Astrocyte (in vitro differentiated cells and primary cell): ENCODE results near the gene ARID2. TPM values are rescaled to one million over a fixed set of nuclear protein-coding genes. Genes with fewer than 3 reads are reported as not detected.
A peak's percentile ranks its signal among the peaks of the same experiment; 100 is the strongest.

Source experiments
- DNase-seq: peaks from one replicate; pipeline ENCODE4 v3.0.0-alpha.2; 2010; ENCODE audit warnings: low read depth
- FAIRE-seq: peaks from 2 replicates; lab custom pipeline; 2011; peaks lifted over from hg19 to GRCh38; lab: Jason Lieb, UNC
- H2AFZ ChIP-seq: 2 replicates; pipeline ENCODE4 v1.6.0; 2012; ENCODE audit warnings: low read depth, low read length, inconsistent platforms
- H3K27ac ChIP-seq: 2 replicates; pipeline ENCODE4 v1.5.1; 2011; ENCODE audit warnings: low read depth, low read length, inconsistent platforms
- H3K27me3 ChIP-seq: 2 replicates; pipeline ENCODE4 v1.6.0; 2011; ENCODE audit warnings: low read length, inconsistent platforms; ENCODE audit not compliant: insufficient read depth
- H3K36me3 ChIP-seq: 2 replicates; pipeline ENCODE4 v1.5.1; 2011; ENCODE audit warnings: low read length, inconsistent platforms; ENCODE audit not compliant: insufficient read depth
- H3K4me1 ChIP-seq: 2 replicates; pipeline ENCODE4 v1.5.1; 2011; ENCODE audit warnings: low read length, inconsistent platforms; ENCODE audit not compliant: insufficient read depth
- H3K4me2 ChIP-seq: 2 replicates; pipeline ENCODE4 v1.6.0; 2012; ENCODE audit warnings: low read length, inconsistent platforms
- H3K4me3 ChIP-seq: 2 replicates; pipeline ENCODE4 v1.5.1; 2011; ENCODE audit warnings: low read depth, mild to moderate bottlenecking, low read length, inconsistent platforms; ENCODE audit not compliant: insufficient read depth
- H3K79me2 ChIP-seq: 2 replicates; pipeline ENCODE4 v1.6.0; 2012; ENCODE audit warnings: mild to moderate bottlenecking, low read length, inconsistent platforms; ENCODE audit not compliant: insufficient read depth
- H3K9ac ChIP-seq: 2 replicates; pipeline ENCODE4 v1.6.0; 2012; ENCODE audit warnings: mild to moderate bottlenecking, low read length, inconsistent platforms
- H3K9me3 ChIP-seq: 2 replicates; pipeline ENCODE4 v1.5.1; 2012; ENCODE audit warnings: low read depth, mild to moderate bottlenecking, low read length, inconsistent platforms; ENCODE audit not compliant: insufficient read depth
- H4K20me1 ChIP-seq: 2 replicates; pipeline ENCODE4 v1.6.0; 2012; ENCODE audit warnings: low read length, inconsistent platforms; ENCODE audit not compliant: insufficient read depth
- H3K27ac Mint-ChIP-seq: one replicate; pipeline ENCODE4 v1.8.0; 2021; ENCODE audit warnings: mild to moderate bottlenecking, mixed read lengths; ENCODE audit not compliant: unreplicated experiment
- H3K27me3 Mint-ChIP-seq: one replicate; pipeline ENCODE4 v1.8.0; 2021; ENCODE audit warnings: low read depth, mixed read lengths; ENCODE audit not compliant: unreplicated experiment
- H3K36me3 Mint-ChIP-seq: one replicate; pipeline ENCODE4 v1.8.0; 2021; ENCODE audit warnings: low read depth, mixed read lengths; ENCODE audit not compliant: unreplicated experiment
- H3K4me1 Mint-ChIP-seq: one replicate; pipeline ENCODE4 v1.8.0; 2021; ENCODE audit warnings: low read depth, mixed read lengths; ENCODE audit not compliant: unreplicated experiment
- H3K4me3 Mint-ChIP-seq: one replicate; pipeline ENCODE4 v1.8.0; 2021; ENCODE audit warnings: mild to moderate bottlenecking, moderate library complexity, mixed read lengths; ENCODE audit not compliant: unreplicated experiment
- H3K9me3 Mint-ChIP-seq: one replicate; pipeline ENCODE4 v1.8.0; 2021; ENCODE audit warnings: mild to moderate bottlenecking, mixed read lengths; ENCODE audit not compliant: unreplicated experiment
- CTCF ChIP-seq: IDR thresholded peaks from 2 replicates; pipeline ENCODE4 v1.5.1; 2011; ENCODE audit warnings: low read depth, mild to moderate bottlenecking, inconsistent platforms, low read length, moderate library complexity; ENCODE audit not compliant: insufficient read depth
- EZH2 ChIP-seq: IDR thresholded peaks from 2 replicates; pipeline ENCODE4 v1.6.1; 2012; ENCODE audit warnings: mild to moderate bottlenecking, low read length, inconsistent platforms; ENCODE audit not compliant: insufficient read depth
- total RNA-seq: library from RNA; stranded (reverse); gene quantifications from 2 replicates; pipeline ENCODE4 v1.2.1, GENCODE V29; 2021

Gene ARID2
- total RNA-seq, 1 donor from 2014 or later, result 23.8 TPM

DNA sequence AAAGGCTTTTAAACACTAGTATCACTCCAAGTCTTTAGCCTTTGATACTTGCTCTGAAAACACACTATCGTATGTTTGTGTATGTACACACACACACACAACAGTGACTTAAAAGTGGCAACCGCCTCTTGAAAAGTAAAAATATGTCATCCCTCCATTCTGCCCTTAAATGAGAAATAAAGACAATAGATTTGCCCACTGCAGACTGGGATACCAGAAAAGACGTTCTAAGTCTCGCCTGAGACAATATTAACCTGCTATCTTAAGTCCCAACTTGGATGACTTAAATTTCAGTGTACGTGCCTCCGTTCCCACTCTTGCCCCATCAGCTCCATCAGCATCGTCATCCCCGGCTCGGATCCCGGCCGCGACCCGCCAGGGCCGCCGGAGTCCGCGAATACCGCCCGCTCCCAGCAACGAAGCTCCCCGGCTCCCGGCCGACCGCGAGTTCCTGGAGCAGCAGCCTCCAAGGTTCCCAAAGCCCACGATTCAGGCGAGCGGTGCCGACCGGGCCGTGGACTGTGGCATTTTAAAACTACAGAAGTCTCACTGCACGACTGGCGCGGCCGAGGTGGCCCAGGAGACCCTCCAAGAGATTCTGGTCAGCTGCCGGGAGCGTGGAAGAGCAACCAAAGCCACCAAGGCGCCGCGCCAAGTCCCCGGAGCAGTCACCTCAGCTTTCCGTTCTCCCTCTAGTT lies 2.8 kb upstream of the ARID2 start:
- Histone ChIP-seq H4K20me1 (peaks cover 10% of the 10 kb centered on the region), H3K79me2 (peaks cover 61% of the 10 kb centered on the region), H3K4me1 (peaks cover 4% of the 10 kb centered on the region), H3K9ac (peak overlapping the region; percentile 98), H3K4me2 (peak overlapping the region; percentile 83), H3K9me3 (no peaks in the 10 kb centered on the region), H2AFZ (peak overlapping the region; percentile 87), H3K27me3 (no peaks in the 10 kb centered on the region), H3K4me3 (peak overlapping the region; percentile 94), H3K27ac (peak overlapping the region; percentile 94), H3K36me3 (no peaks in the 10 kb centered on the region)
- TF ChIP-seq CTCF (no peak), EZH2 (no peak)
- Mint-ChIP-seq H3K4me1 (peaks cover 7% of the 10 kb centered on the region), H3K36me3 (no peaks in the 10 kb centered on the region), H3K9me3 (no peaks in the 10 kb centered on the region), H3K27me3 (no peaks in the 10 kb centered on the region), H3K4me3 (peak overlapping the region; percentile 93), H3K27ac (peak overlapping the region; percentile 97)
- DNase-seq (peak; percentile 17), FAIRE-seq (no peak)

GRCh38 chr12:45727301-45727979 lies 2.1 kb upstream of the ARID2 start:
- peak; percentile 45 for FAIRE-seq
- H3K36me3 ChIP-seq, result no peaks in the 10 kb centered on the region
- TF ChIP-seq CTCF, result no peak
- no peak for TF ChIP-seq EZH2
- Mint-ChIP-seq H3K4me1 (peaks cover 11% of the 10 kb centered on the region), H3K27me3 (no peaks in the 10 kb centered on the region), H3K9me3 (no peaks in the 10 kb centered on the region), H3K4me3 (peak overlapping the region; percentile 93), H3K27ac (peak overlapping the region; percentile 97), H3K36me3 (no peaks in the 10 kb centered on the region)
- DNase-seq, result peak; percentile 97
- H3K9ac ChIP-seq, result peak overlapping the region; percentile 98
- H2AFZ ChIP-seq, result peak overlapping the region; percentile 87
- H3K4me1 ChIP-seq, result peaks cover 7% of the 10 kb centered on the region
- peak overlapping the region; percentile 83 for H3K4me2 ChIP-seq
- H4K20me1 ChIP-seq, result peaks cover 8% of the 10 kb centered on the region
- peaks cover 61% of the 10 kb centered on the region for H3K79me2 ChIP-seq
- H3K27ac ChIP-seq, result peak overlapping the region; percentile 94
- H3K4me3 ChIP-seq, result peak overlapping the region; percentile 94
- no peaks in the 10 kb centered on the region for H3K9me3 ChIP-seq
- H3K27me3 ChIP-seq, result no peaks in the 10 kb centered on the region
